Tibial nerve (tissue), 4 donors: ENCODE measurements around the gene ABLIM2. TPM values are rescaled to one million over a fixed set of nuclear protein-coding genes. Genes with fewer than 3 reads are reported as not detected.
"Not testable (repeated sequence)": the region's sequence is repeated elsewhere in the genome, so short reads cannot be mapped to it uniquely, and the experiment has no call there.

ENCODE experiments used
- DNase-seq, 2 donors: peaks; one replicate each; pipeline ENCODE4 v3.0.0-alpha.2; 2019; ENCODE audit warnings: low spot score in 2 of 2
- H3K27ac ChIP-seq, 4 donors: fragments of 200-600 bp; sonication (generic) in 3 of 4; one replicate each; pipeline ENCODE4 v1.5.1; 2017 to 2019; ENCODE audit warnings: mild to moderate bottlenecking in 1 of 4
- H3K27me3 ChIP-seq, 2 donors: fragments of 200-600 bp; sonication (generic) in 1 of 2; one replicate each; pipeline versions ENCODE4 v1.5.1 to v1.6.0; 2017 to 2019
- H3K36me3 ChIP-seq, 3 donors: fragments of 200-600 bp; sonication (generic); one replicate each; pipeline ENCODE4 v1.5.1; 2018 to 2019
- H3K4me1 ChIP-seq, 4 donors: fragments of 200-600 bp; sonication (generic) in 3 of 4; one replicate each; pipeline ENCODE4 v1.5.1; 2017 to 2019
- H3K4me3 ChIP-seq, 4 donors: fragments of 200-600 bp; sonication (generic) in 3 of 4; one replicate each; pipeline ENCODE4 v1.5.1; 2017 to 2019; ENCODE audit warnings: mild to moderate bottlenecking in 1 of 4, moderate library complexity in 1 of 4
- H3K9me3 ChIP-seq, 4 donors: fragments of 200-600 bp; sonication (generic) in 3 of 4; one replicate each; pipeline ENCODE4 v1.5.1; 2017 to 2019
- CTCF ChIP-seq, 5 experiments: fragments of 200-600 bp in 3 of 5; fragments of 450-650 bp in 2 of 5; sonication (generic) in 3 of 5; IDR thresholded peaks; one replicate each; pipeline ENCODE4 v1.5.1; 2016 to 2019; ENCODE audit warnings: antibody characterized with exemption in 5 of 5, mild to moderate bottlenecking in 3 of 5, moderate library complexity in 2 of 5
- EP300 ChIP-seq, 2 donors: sonication (generic); formaldehyde crosslinking; IDR thresholded peaks; one replicate each; pipeline ENCODE4 v1.6.1; 2017; ENCODE audit warnings: antibody characterized with exemption in 2 of 2, mild to moderate bottlenecking in 1 of 2
- POLR2A ChIP-seq, 2 donors: fragments of 450-650 bp; IDR thresholded peaks; one replicate each; pipeline ENCODE4 v1.6.1; 2017; ENCODE audit warnings: antibody characterized with exemption in 2 of 2, mild to moderate bottlenecking in 2 of 2, moderate library complexity in 2 of 2
- WGBS, 2 donors: methylation state at CpG; one replicate each; pipeline ENCODE4 v1.1.5; 2018; 5-methylcytosine and 5-hydroxymethylcytosine counted together
- total RNA-seq, 4 donors: library from RNA; depleted of rRNA; stranded (reverse); fragments of >200 nt; gene quantifications; one replicate each; pipeline ENCODE4 v1.1.0, GENCODE V29; 2016

The ABLIM2 gene
- total RNA-seq, 4 donors from 2014 or later: 29.1 to 125 (median 41.7) TPM

- Histone ChIP-seq H3K4me1 (peaks cover 0 to 9% (median 0%) of the 10 kb centered on the region in 4 donors), H3K27ac (no peak overlapping the region)
- WGBS, 2 donors: 45 to 50% methylated on average over 6 of the region's 6 CpGs
Measured at GRCh38 chr4:8140915-8141314, 17.7 kb downstream of the ABLIM2 start.

GRCh38 chr4:8139726-8140125 lies 18.9 kb downstream of the ABLIM2 start:
- H3K27me3 ChIP-seq: peaks cover 0 to 16% of the 10 kb centered on the region in 2 donors
- H3K27ac ChIP-seq, H3K36me3 ChIP-seq, H3K4me3 ChIP-seq, DNase-seq, H3K4me1 ChIP-seq: not testable (repeated sequence)
- WGBS, 2 donors: 90 to 95% methylated on average over 5 of the region's 5 CpGs
- peaks cover 0 to 25% (median 0%) of the 10 kb centered on the region in 4 donors for H3K9me3 ChIP-seq

More at GRCh38 chr4:8140915-8141314, 17.7 kb downstream of the ABLIM2 start:
- no peaks in the 10 kb centered on the region for H3K36me3 ChIP-seq
- H3K9me3 ChIP-seq: peaks cover 0 to 25% (median 0%) of the 10 kb centered on the region in 4 donors
- no peak for TF ChIP-seq POLR2A (IDR thresholded peaks at IDR 0.05)
- TF ChIP-seq CTCF (IDR thresholded peaks at IDR 0.05): no peak
- TF ChIP-seq EP300 (IDR thresholded peaks at IDR 0.05): no peak
- peaks cover 0 to 24% of the 10 kb centered on the region in 2 donors for H3K27me3 ChIP-seq
- no peak for DNase-seq
- no peak overlapping the region for H3K4me3 ChIP-seq

- Histone ChIP-seq H3K4me3 (no peak overlapping the region), H3K27ac (no peak overlapping the region), H3K9me3 (peaks cover 0 to 25% (median 0%) of the 10 kb centered on the region in 4 donors), H3K27me3 (no peaks in the 10 kb centered on the region), H3K4me1 (peaks cover 0 to 12% (median 0%) of the 10 kb centered on the region in 4 donors), H3K36me3 (no peaks in the 10 kb centered on the region)
- TF ChIP-seq POLR2A (IDR thresholded peaks at IDR 0.05) (no peak), CTCF (IDR thresholded peaks at IDR 0.05) (no peak), EP300 (IDR thresholded peaks at IDR 0.05) (no peak)
- DNase-seq: no peak
- WGBS, 2 donors: 75 to 79% methylated on average over 17 to 18 of the region's 19 CpGs
Measured at GRCh38 chr4:8136972-8137710, 21.5 kb downstream of the ABLIM2 start.

- WGBS, 2 donors: 84 to 87% methylated on average over 12 of the region's 12 CpGs
- Histone ChIP-seq H3K36me3 (no peaks in the 10 kb centered on the region), H3K27ac (no peak overlapping the region), H3K4me1 (peaks cover 0 to 12% (median 0%) of the 10 kb centered on the region in 4 donors), H3K4me3 (no peak overlapping the region), H3K9me3 (peaks cover 0 to 25% (median 0%) of the 10 kb centered on the region in 4 donors), H3K27me3 (no peaks in the 10 kb centered on the region)
- no peak for DNase-seq
- no peak for TF ChIP-seq POLR2A (IDR thresholded peaks at IDR 0.05)
- no peak for TF ChIP-seq EP300 (IDR thresholded peaks at IDR 0.05)
- TF ChIP-seq CTCF (IDR thresholded peaks at IDR 0.05): no peak
Measured at GRCh38 chr4:8136529-8136928, 22.1 kb downstream of the ABLIM2 start.

GRCh38 chr4:8135666-8136065 lies 22.9 kb downstream of the ABLIM2 start:
- Histone ChIP-seq H3K36me3 (no peaks in the 10 kb centered on the region), H3K9me3 (peaks cover 0 to 25% (median 0%) of the 10 kb centered on the region in 4 donors), H3K27me3 (no peaks in the 10 kb centered on the region), H3K27ac (no peak overlapping the region), H3K4me1 (peaks cover 0 to 12% (median 0%) of the 10 kb centered on the region in 4 donors), H3K4me3 (no peak overlapping the region)
- TF ChIP-seq POLR2A (IDR thresholded peaks at IDR 0.05) (no peak), EP300 (IDR thresholded peaks at IDR 0.05) (no peak), CTCF (IDR thresholded peaks at IDR 0.05) (no peak)
- WGBS, 2 donors: 89 to 91% methylated on average over 15 of the region's 15 CpGs
- DNase-seq: no peak
